ENCODE data around the gene LRCH3.

The LRCH3 gene

DNA sequence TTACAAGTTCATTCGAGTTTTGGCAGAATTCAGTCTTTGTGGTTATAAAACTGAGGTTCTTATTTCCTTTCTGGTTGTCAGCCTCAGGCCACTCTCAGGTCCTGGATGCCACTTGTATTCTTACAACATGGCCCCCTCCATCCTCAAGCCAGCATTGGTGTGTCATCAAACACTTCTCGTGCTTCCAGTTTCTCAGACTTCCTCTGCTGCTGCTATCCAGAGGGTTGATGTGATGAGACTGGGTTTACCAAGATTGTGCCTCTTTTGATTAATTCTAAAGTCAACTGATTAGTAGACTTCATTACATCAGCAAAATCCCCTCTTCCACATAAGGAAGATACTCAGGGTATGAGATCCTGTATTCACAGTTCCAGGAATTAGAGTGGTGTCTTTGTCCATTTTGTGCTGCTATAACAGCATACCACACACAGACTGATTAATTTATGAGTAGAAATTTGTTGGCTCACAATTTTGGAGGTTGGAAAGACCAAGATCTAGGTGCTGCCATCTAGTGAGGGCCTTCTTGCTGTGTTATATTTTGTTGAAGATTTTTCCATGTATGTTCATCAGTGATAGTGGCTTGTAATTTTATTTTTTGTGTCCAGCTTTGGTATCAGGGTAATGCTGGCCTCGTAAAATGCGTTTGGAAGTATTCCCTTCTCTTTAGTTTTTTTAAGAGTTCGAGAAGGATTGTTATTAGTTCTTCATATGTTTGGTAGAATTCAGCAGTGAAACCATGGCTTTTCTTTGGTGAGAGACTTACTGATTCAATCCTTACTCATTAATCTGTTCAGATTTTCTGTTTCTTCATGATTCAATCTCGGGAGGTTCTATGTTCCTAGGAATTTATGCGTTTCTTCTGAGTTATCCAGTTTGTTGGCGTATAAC is 11.1 kb downstream of the LRCH3 start:
- DNase-seq: no peak
- H3K4me3 Mint-ChIP-seq: peak overlapping the region; percentile 2 to 40
- H3K27ac Mint-ChIP-seq: peak overlapping the region; percentile 89
- peaks cover 36 to 68% of the 10 kb centered on the region in 2 donors for H3K4me1 Mint-ChIP-seq
- no peaks in the 10 kb centered on the region for H3K9me3 Mint-ChIP-seq
- peaks cover 8 to 42% of the 10 kb centered on the region in 2 donors for H3K36me3 Mint-ChIP-seq
- ATAC-seq (replicated peaks): peak; percentile 30 to 35
- no peaks in the 10 kb centered on the region for H3K27me3 Mint-ChIP-seq

DNA sequence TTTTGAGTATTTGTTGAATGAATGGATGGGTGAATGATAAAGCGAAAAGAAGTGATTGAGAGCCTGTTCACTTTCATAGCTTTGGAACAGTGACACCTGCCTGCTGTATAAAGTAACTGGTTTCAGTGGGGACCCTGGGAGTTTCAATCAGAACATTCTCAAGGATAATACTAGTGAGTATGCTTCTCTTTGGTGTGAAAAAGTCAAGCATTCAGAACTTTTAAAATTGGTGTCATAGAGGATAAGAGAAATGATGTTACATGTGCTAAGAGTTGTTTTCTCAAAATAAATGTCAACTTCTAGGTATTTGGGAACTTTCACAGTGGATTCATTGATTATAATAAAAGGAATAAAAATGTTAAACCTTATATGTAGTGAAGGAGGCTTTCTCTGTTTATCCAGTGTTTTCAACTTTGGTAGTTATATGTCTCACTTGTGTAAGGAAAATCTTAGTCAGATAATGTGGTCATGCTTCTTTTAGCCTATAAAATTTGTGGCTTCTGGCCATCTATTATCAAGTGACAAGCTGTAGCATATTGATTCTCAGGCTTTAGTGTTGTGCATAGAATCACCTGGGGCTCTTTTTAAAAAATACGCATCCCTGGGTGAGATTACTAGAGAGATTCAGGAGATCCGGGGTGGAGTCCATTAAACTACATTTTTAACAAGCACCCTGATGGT is 11.9 kb downstream of the LRCH3 start:
- DNase-seq (no peak), ATAC-seq (replicated peaks) (no peak)
- Mint-ChIP-seq H3K36me3 (peaks cover 13 to 44% of the 10 kb centered on the region in 2 donors), H3K27ac (peak overlapping the region; percentile 67), H3K9me3 (peaks cover 0 to 2% of the 10 kb centered on the region in 2 donors), H3K27me3 (no peaks in the 10 kb centered on the region), H3K4me3 (peak overlapping the region in 1 of 2 donors; percentile 40), H3K4me1 (peaks cover 38 to 67% of the 10 kb centered on the region in 2 donors)

DNA sequence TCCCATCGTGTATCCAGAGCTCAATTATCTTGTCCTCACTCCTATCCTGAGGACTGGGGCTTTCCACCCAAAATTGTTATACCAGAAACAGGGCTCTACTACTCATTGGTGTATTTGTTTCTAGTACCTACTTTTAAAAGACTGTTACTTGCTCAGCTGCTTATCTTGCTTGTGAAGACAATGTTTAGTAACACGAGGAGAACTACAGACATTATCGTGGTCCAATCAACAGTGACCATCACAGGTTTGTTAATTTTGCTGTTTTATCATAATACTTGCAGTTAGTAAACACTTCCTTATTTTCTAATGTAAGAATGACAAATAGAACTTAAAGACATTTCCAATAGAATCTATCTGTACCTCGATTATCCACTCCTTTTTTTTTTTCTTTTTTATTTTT is 13.5 kb downstream of the LRCH3 start:
- Mint-ChIP-seq H3K4me1 (peaks cover 41 to 67% of the 10 kb centered on the region in 2 donors), H3K27me3 (no peaks in the 10 kb centered on the region), H3K9me3 (peaks cover 0 to 2% of the 10 kb centered on the region in 2 donors), H3K4me3 (no peak overlapping the region), H3K36me3 (peaks cover 15 to 48% of the 10 kb centered on the region in 2 donors), H3K27ac (no peak overlapping the region)
- ATAC-seq (replicated peaks) (no peak), DNase-seq (no peak)

DNA sequence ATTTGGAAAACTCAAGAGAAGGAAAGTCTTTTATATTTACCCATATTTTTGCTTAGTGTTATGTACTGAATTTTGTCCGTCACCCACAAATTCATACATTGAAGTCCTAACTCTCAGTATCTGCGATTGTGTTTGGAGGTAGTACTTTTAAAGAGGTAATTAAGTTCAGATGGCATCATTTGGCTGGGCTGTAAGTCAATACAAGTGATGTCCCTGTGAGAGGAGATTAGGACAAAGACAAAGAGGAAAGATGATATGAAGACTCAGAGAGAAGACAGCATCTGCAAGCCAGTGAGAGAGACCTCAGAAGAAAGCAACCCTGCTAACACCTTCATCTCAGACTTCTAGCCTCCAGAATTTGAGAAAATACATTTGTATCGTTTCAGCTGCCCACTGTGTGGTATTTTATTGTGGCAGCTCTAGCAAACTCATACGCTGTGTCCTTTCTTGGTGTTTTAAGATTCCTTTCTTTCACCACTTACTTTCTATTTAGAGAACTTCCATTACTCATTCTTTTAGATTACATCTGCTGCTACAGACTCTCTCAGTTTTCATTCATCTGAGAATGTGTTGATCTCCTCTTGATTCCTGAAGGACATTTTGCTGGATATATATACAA is 17.0 kb downstream of the LRCH3 start:
- peaks cover 25 to 45% of the 10 kb centered on the region in 2 donors for H3K4me1 Mint-ChIP-seq
- peaks cover 0 to 2% of the 10 kb centered on the region in 2 donors for H3K9me3 Mint-ChIP-seq
- H3K4me3 Mint-ChIP-seq: no peak overlapping the region
- H3K36me3 Mint-ChIP-seq: peaks cover 15 to 27% of the 10 kb centered on the region in 2 donors
- DNase-seq (no peak), ATAC-seq (replicated peaks) (no peak)
- H3K27me3 Mint-ChIP-seq: no peaks in the 10 kb centered on the region
- peak overlapping the region; percentile 27 for H3K27ac Mint-ChIP-seq

DNA sequence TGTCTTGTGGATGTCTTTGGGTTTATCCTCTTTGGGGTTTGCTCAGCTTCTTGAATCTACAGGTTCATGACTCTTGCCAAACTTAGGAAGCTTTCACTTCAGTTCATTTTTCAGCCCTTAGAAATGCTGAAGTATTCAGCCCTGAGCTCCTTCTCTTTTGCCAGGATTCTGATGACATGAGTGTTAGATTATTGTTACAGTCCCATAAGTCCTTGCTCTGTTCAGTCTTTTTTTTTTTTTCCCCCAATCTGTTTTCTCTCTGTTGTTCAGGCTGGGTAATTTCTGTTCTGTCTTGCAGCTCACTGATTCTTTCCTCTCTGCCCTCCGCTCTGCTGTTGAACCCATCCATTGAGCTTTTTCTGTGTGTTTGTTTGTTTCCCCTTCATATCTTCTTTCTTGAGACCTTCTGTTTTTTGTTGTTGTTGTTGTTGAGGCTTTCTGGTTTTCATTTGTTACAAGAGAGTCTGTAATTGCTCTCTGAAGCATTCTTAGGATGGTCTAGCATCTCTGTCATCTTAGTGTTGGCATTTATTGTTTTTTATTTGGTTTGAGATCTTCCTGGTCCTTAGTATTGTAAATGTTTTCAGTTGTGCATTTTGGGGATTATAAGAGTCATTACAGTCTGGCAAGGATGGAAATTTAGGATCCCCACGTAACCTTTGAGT is 18.4 kb downstream of the LRCH3 start:
- peak overlapping the region; percentile 60 for H3K27ac Mint-ChIP-seq
- H3K9me3 Mint-ChIP-seq: peaks cover 0 to 4% of the 10 kb centered on the region in 2 donors
- ATAC-seq (replicated peaks) (no peak), DNase-seq (no peak)
- peaks cover 25 to 43% of the 10 kb centered on the region in 2 donors for H3K4me1 Mint-ChIP-seq
- H3K36me3 Mint-ChIP-seq: peaks cover 18 to 33% of the 10 kb centered on the region in 2 donors
- no peaks in the 10 kb centered on the region for H3K27me3 Mint-ChIP-seq
- peak overlapping the region; percentile 1 to 22 for H3K4me3 Mint-ChIP-seq

DNA sequence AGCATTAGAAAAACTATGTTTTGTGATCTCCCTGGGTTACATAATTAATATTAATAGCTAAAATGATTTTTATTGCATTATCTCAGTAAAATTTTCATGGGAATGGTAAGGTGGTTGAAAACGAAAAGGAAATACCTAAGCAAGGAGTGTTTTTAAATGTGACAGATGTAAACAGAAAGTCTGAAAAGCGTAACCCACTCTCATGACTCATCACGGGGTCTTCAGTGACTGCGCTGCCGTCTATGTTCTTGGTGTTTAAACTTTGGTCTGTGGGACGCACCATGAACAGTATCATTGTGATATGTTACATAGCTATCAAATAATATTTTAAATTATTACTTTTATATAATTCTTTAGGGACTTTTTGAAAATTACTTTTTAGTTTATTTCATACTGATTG is 19.8 kb downstream of the LRCH3 start:
- H3K36me3 Mint-ChIP-seq: peaks cover 18 to 32% of the 10 kb centered on the region in 2 donors
- H3K4me1 Mint-ChIP-seq: peaks cover 27 to 42% of the 10 kb centered on the region in 2 donors
- no peak overlapping the region for H3K27ac Mint-ChIP-seq
- H3K4me3 Mint-ChIP-seq: no peak overlapping the region
- H3K27me3 Mint-ChIP-seq: no peaks in the 10 kb centered on the region
- H3K9me3 Mint-ChIP-seq: peaks cover 0 to 4% of the 10 kb centered on the region in 2 donors
- no peak for ATAC-seq (replicated peaks)
- DNase-seq: no peak

DNA sequence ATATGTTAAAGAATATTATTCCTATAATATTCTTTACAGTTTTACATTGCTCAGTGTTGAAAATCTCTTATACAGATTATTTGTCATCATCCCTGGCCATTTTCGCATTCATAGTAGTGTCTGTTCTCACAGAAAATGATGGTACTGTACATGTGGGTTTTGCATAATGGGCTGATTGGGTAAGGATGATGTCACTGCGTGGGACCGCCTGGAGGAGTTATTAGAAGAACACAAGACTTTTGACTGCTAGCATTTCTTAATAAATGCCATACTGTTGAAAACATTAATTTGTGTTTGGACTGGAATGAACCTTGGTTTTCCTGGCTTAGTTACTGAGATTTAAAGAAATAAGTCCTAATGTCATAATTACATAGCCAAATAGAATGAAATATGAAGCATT is 20.3 kb downstream of the LRCH3 start:
- ATAC-seq (replicated peaks): no peak
- Mint-ChIP-seq H3K27me3 (no peaks in the 10 kb centered on the region), H3K4me3 (no peak overlapping the region), H3K4me1 (peaks cover 27 to 42% of the 10 kb centered on the region in 2 donors), H3K27ac (no peak overlapping the region), H3K36me3 (peaks cover 15 to 27% of the 10 kb centered on the region in 2 donors), H3K9me3 (peaks cover 0 to 4% of the 10 kb centered on the region in 2 donors)
- DNase-seq: no peak

DNA sequence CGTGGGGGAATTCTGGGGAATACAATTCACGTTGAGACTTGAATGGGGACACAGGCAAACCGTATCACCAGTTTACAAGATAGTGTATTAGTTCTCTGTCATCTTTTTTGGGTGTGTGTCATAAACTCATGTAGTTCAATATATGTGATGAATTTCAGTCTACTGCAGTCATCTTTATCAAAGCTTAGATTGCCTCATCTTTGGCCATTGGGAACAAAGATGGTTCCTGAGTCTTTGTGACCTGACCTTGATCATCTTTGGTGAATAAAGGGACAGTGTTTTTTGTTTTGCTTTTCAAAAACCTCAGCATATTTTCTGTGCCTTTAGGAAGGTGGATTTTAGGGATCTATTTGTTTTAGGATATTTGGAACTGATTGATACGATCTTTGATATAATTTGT is 23.3 kb downstream of the LRCH3 start:
- ATAC-seq (replicated peaks) (no peak), DNase-seq (no peak)
- Mint-ChIP-seq H3K36me3 (peaks cover 11 to 24% of the 10 kb centered on the region in 2 donors), H3K4me3 (no peak overlapping the region), H3K4me1 (peaks cover 12 to 25% of the 10 kb centered on the region in 2 donors), H3K27ac (no peak overlapping the region), H3K27me3 (no peaks in the 10 kb centered on the region), H3K9me3 (peaks cover 0 to 2% of the 10 kb centered on the region in 2 donors)

DNA sequence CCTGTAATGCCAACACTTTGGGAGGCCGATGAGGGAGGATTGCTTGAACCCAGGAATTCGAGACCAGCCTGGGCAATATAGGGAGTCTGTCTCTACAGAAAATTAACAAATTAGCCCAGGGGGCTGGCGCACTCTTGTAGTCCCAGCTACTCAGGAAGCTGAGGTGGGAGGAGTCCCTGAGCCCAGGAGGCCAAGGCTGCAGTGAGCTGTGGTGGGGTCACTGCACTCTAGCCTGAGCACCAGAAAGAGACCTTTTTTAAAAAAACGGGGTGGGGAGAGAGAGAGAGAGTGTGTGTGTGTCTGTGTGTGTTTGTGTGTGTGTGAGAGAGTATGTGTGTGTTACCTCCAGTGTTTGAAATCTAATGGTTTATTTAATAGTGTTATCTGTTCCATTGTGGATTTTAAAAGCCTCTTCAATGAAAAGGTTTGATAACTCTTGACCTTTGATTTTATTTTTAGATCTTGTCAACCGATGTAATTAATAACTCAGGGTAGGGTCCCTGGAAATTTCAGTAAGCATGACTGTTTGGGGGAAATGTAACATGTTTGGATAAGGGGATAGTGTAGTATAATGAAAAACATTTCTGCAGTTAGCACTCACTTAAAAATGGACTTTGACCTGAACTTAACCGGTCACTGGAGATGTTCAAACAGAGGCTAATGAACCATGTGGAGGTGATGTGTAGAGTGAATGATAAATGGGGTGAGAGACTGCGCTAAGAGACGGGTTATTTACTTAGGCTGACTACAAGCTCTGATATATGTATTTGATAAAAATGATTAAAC is 29.7 kb downstream of the LRCH3 start:
- peaks cover 6 to 23% of the 10 kb centered on the region in 2 donors for H3K4me1 Mint-ChIP-seq
- H3K36me3 Mint-ChIP-seq: peaks cover 27 to 39% of the 10 kb centered on the region in 2 donors
- no peak overlapping the region for H3K4me3 Mint-ChIP-seq
- DNase-seq: no peak
- H3K27ac Mint-ChIP-seq: peak overlapping the region; percentile 39
- no peaks in the 10 kb centered on the region for H3K9me3 Mint-ChIP-seq
- H3K27me3 Mint-ChIP-seq: no peaks in the 10 kb centered on the region
- ATAC-seq (replicated peaks): no peak

DNA sequence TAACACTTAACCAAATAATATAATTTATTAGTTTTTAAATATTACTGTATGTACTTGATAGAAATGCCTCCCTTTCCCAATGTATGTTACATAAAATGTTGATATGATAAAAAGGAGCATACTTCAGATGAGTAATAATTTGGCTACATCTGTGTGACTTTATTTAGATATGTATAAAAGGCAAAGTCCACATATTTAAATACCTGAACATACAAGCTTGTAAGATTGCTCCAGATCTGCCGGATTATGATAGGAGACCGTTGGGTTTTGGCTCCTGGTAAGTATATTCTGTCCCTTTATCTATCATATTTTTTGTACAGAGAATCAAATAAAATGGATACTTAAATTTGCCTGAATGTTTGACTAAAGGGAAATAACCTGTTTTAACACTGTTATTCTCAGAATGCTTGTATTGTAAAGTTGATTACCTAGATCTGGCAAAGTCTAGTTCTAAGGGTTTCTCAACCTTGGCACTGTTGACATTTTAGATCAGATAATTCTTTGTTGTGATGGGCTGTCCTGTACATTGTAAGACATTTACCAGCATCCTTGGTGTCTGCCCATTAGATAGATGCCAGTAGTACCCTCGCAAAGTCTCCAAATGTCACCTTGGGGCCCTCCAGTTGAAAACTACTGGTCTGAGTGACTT is 38.5 kb downstream of the LRCH3 start:
- Mint-ChIP-seq H3K4me1 (peaks cover 4 to 17% of the 10 kb centered on the region in 2 donors), H3K9me3 (no peaks in the 10 kb centered on the region), H3K4me3 (no peak overlapping the region), H3K27me3 (no peaks in the 10 kb centered on the region), H3K36me3 (peaks cover 28 to 47% of the 10 kb centered on the region in 2 donors), H3K27ac (no peak overlapping the region)
- DNase-seq (no peak), ATAC-seq (replicated peaks) (no peak)

DNA sequence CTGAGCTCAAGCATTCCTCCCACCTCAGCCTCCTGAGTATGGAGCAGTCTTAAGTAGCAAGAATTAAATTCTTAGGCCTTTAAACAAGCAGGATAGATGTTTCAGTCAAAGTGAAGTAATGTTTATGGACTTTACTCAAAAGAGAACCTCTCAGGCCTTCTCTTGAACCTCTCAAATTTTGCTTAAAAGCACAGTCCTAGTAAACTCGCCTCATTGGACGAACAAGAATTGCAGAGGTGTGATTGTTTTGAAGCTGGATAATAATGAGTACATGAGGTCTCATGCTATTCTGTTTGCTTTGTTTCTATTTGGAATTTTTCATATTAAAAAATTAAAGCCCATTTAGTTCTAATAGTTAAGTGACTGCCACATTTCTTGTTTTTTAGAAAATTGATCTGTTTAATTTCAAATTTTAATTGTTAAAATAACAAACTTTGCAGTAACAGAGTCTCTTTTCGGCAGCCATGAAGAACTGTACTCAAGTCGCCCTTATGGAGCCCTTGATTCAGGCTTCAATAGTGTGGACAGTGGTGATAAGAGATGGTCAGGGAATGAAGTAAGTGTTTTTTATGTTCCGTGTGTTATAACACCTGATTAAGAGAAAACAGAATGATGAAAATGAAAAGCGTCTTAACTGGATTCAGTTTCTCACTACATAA is 39.4 kb downstream of the LRCH3 start:
- no peaks in the 10 kb centered on the region for H3K27me3 Mint-ChIP-seq
- H3K36me3 Mint-ChIP-seq: peaks cover 27 to 45% of the 10 kb centered on the region in 2 donors
- no peak overlapping the region for H3K4me3 Mint-ChIP-seq
- no peak for DNase-seq
- H3K9me3 Mint-ChIP-seq: no peaks in the 10 kb centered on the region
- H3K27ac Mint-ChIP-seq: peak overlapping the region; percentile 76
- ATAC-seq (replicated peaks): no peak
- H3K4me1 Mint-ChIP-seq: peaks cover 5 to 20% of the 10 kb centered on the region in 2 donors

DNA sequence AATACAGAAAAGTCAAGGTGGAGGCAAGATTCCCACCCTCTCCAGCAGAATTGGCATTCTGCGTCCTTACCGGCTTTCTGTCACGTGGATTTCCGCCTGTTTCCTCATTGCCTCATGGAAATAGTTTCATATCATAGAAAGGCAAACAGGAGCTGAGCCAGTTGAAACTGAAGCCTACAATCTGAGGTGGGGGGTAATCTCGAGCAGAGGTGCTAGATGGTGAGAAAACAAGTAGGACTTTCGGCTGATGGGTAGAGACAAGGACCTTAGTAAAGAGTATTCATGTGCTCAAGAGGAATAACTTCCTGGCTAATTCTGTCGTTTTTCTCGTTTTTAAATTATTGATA is 39.9 kb downstream of the LRCH3 start:
- Mint-ChIP-seq H3K4me3 (no peak overlapping the region), H3K36me3 (peaks cover 28 to 48% of the 10 kb centered on the region in 2 donors), H3K4me1 (peaks cover 5 to 22% of the 10 kb centered on the region in 2 donors), H3K9me3 (no peaks in the 10 kb centered on the region), H3K27me3 (no peaks in the 10 kb centered on the region), H3K27ac (peak overlapping the region; percentile 76)
- ATAC-seq (replicated peaks): no peak
- no peak for DNase-seq

Data from stimulated activated naive B cell treated with anti-CD40 and anti-IgM and Interleukin-4, amounts not matched to agents 10 μg/mL and 1 μg/mL and 100 μg/mL, for 72 hours (primary cell).